ENCODE data around the gene BBS2. TPM values are rescaled to one million over a fixed set of nuclear protein-coding genes. Genes with fewer than 3 reads are reported as not detected.

BBS2 gene
- polyA plus RNA-seq, 4 donors: 14.3 to 32.1 (median 20.0) TPM

DNA sequence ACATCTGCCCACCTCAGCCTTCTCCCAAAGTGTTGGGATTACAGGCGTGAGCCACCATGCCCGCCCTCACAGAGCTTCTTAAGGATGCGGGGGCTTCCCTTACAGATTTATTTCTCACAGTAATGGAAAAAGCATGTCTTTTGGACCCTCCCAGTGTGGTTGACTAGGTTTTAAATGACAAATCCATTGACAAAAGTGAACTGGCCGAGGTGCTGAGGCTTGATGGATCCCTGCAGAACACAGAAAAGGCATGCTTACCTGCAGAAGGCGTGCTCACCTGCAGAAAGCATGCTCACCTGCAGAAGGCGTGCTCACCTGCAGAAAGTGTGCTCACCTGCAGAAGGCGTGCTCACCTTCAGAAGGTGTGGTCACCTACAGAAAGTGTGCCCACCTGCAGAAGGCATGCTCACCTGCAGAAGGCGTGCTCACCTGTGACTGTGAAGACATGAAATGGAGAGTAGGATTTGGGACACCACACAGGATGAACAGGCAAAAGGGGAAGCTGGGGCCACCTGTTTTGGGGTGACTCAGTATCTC is 15.1 kb upstream of the BBS2 start:
- 54 to 75% (median 61%) methylated on average over 8 of the region's 8 CpGs for WGBS, 3 donors
- no peak for FAIRE-seq
- peaks cover 0 to 9% (median 2%) of the 10 kb centered on the region in 3 donors for H3K27me3 ChIP-seq (ENCODE audit: control insufficient read depth in 3 of 3, insufficient read depth in 3 of 3, low read length in 3 of 3)
- peak in 1 of 2 donors; percentile 29 for DNase-seq
- no peaks in the 10 kb centered on the region for H3K36me3 ChIP-seq (ENCODE audit: control insufficient read depth in 3 of 3, insufficient read depth in 2 of 3, low read depth in 1 of 3, low read length in 3 of 3)
- no peaks in the 10 kb centered on the region for H3K9me3 ChIP-seq (ENCODE audit: control insufficient read depth in 2 of 2, insufficient read depth in 1 of 2, low read depth in 1 of 2, low read length in 1 of 2)
- no peak overlapping the region for H3K4me3 ChIP-seq (ENCODE audit: low read depth in 1 of 3, low read length in 3 of 3)
- H3K4me1 ChIP-seq (ENCODE audit: control insufficient read depth in 3 of 3, insufficient read depth in 2 of 3, low read depth in 1 of 3, low read length in 2 of 3): no peaks in the 10 kb centered on the region
- no peak overlapping the region for H3K27ac ChIP-seq (ENCODE audit: low read depth in 1 of 3, low read length in 2 of 3)

GRCh38 chr16:56532714-56533113 is 12.9 kb upstream of the BBS2 start:
- no peak overlapping the region for H3K27ac ChIP-seq (ENCODE audit: low read depth in 1 of 3, low read length in 2 of 3)
- no peaks in the 10 kb centered on the region for H3K9me3 ChIP-seq (ENCODE audit: control insufficient read depth in 2 of 2, insufficient read depth in 1 of 2, low read depth in 1 of 2, low read length in 1 of 2)
- H3K27me3 ChIP-seq (ENCODE audit: control insufficient read depth in 3 of 3, insufficient read depth in 3 of 3, low read length in 3 of 3): peaks cover 0 to 9% (median 2%) of the 10 kb centered on the region in 3 donors
- no peak for DNase-seq
- no peaks in the 10 kb centered on the region for H3K4me1 ChIP-seq (ENCODE audit: control insufficient read depth in 3 of 3, insufficient read depth in 2 of 3, low read depth in 1 of 3, low read length in 2 of 3)
- 19 to 59% (median 39%) methylated on average over 4 of the region's 4 CpGs for WGBS, 3 donors
- H3K36me3 ChIP-seq (ENCODE audit: control insufficient read depth in 3 of 3, insufficient read depth in 2 of 3, low read depth in 1 of 3, low read length in 3 of 3): no peaks in the 10 kb centered on the region
- no peak overlapping the region for H3K4me3 ChIP-seq (ENCODE audit: low read depth in 1 of 3, low read length in 3 of 3)
- no peak for FAIRE-seq

GRCh38 chr16:56530872-56531271 is 11.0 kb upstream of the BBS2 start:
- Histone ChIP-seq H3K27ac (ENCODE audit: low read depth in 1 of 3, low read length in 2 of 3) (no peak overlapping the region), H3K4me1 (ENCODE audit: control insufficient read depth in 3 of 3, insufficient read depth in 2 of 3, low read depth in 1 of 3, low read length in 2 of 3) (no peaks in the 10 kb centered on the region), H3K27me3 (ENCODE audit: control insufficient read depth in 3 of 3, insufficient read depth in 3 of 3, low read length in 3 of 3) (peaks cover 0 to 11% (median under 1%) of the 10 kb centered on the region in 3 donors), H3K4me3 (ENCODE audit: low read depth in 1 of 3, low read length in 3 of 3) (no peak overlapping the region), H3K9me3 (ENCODE audit: control insufficient read depth in 2 of 2, insufficient read depth in 1 of 2, low read depth in 1 of 2, low read length in 1 of 2) (no peaks in the 10 kb centered on the region), H3K36me3 (ENCODE audit: control insufficient read depth in 3 of 3, insufficient read depth in 2 of 3, low read depth in 1 of 3, low read length in 3 of 3) (no peaks in the 10 kb centered on the region)
- 79 to 100% (median 95%) methylated on average over 1 of the region's 1 CpG for WGBS, 3 donors
- no peak for FAIRE-seq
- DNase-seq: no peak

DNA sequence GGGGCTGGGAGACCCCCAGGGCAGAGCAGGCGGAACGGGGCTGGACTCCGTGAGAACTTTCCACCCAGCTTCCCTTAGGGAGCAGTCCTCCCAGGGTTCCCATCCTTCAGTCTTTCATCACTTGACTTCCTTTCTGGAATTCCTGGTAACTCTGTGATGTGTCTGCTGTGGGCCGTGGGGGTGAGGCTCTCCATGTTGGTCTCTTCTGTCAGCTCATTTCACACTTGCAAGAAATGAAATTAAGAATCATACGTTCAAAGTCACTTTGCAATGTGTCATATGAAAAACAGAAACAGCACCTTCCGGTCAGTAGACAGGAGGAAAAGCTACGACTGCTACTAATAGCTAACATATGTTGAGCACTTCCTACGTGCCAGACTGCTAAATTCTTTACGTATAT is 5.4 kb upstream of the BBS2 start:
- Histone ChIP-seq H3K27me3 (ENCODE audit: control insufficient read depth in 3 of 3, insufficient read depth in 3 of 3, low read length in 3 of 3) (peaks cover 0 to 3% (median 0%) of the 10 kb centered on the region in 3 donors), H3K4me3 (ENCODE audit: low read depth in 1 of 3, low read length in 3 of 3) (no peak overlapping the region), H3K36me3 (ENCODE audit: control insufficient read depth in 3 of 3, insufficient read depth in 2 of 3, low read depth in 1 of 3, low read length in 3 of 3) (no peaks in the 10 kb centered on the region), H3K27ac (ENCODE audit: low read depth in 1 of 3, low read length in 2 of 3) (no peak overlapping the region), H3K9me3 (ENCODE audit: control insufficient read depth in 2 of 2, insufficient read depth in 1 of 2, low read depth in 1 of 2, low read length in 1 of 2) (no peaks in the 10 kb centered on the region), H3K4me1 (ENCODE audit: control insufficient read depth in 3 of 3, insufficient read depth in 2 of 3, low read depth in 1 of 3, low read length in 2 of 3) (peaks cover 2 to 4% (median 3%) of the 10 kb centered on the region in 3 donors)
- DNase-seq (no peak), FAIRE-seq (no peak)
- 78 to 90% (median 88%) methylated on average over 9 of the region's 9 CpGs for WGBS, 3 donors

- no peaks in the 10 kb centered on the region for H3K36me3 ChIP-seq (ENCODE audit: control insufficient read depth in 3 of 3, insufficient read depth in 2 of 3, low read depth in 1 of 3, low read length in 3 of 3)
- H3K27ac ChIP-seq (ENCODE audit: low read depth in 1 of 3, low read length in 2 of 3): peak overlapping the region; percentile 82 to 94 (median 89)
- no peaks in the 10 kb centered on the region for H3K27me3 ChIP-seq (ENCODE audit: control insufficient read depth in 3 of 3, insufficient read depth in 3 of 3, low read length in 3 of 3)
- no peaks in the 10 kb centered on the region for H3K9me3 ChIP-seq (ENCODE audit: control insufficient read depth in 2 of 2, insufficient read depth in 1 of 2, low read depth in 1 of 2, low read length in 1 of 2)
- no peak for FAIRE-seq
- H3K4me3 ChIP-seq (ENCODE audit: low read depth in 1 of 3, low read length in 3 of 3): peak overlapping the region in 2 of 3 donors; percentile 85 to 92
- no peak for DNase-seq
- H3K4me1 ChIP-seq (ENCODE audit: control insufficient read depth in 3 of 3, insufficient read depth in 2 of 3, low read depth in 1 of 3, low read length in 2 of 3): peaks cover 2 to 9% (median 3%) of the 10 kb centered on the region in 3 donors
- WGBS, 3 donors: 11 to 23% (median 12%) methylated on average over 4 of the region's 4 CpGs
These were observed 390 bp upstream of the BBS2 start for GRCh38 chr16:56520251-56520577.

- no peak overlapping the region for H3K27ac ChIP-seq (ENCODE audit: low read depth in 1 of 3, low read length in 2 of 3)
- WGBS, 3 donors: 35 to 70% (median 45%) methylated on average over 7 of the region's 7 CpGs
- H3K4me3 ChIP-seq (ENCODE audit: low read depth in 1 of 3, low read length in 3 of 3): no peak overlapping the region
- H3K9me3 ChIP-seq (ENCODE audit: control insufficient read depth in 2 of 2, insufficient read depth in 1 of 2, low read depth in 1 of 2, low read length in 1 of 2): no peaks in the 10 kb centered on the region
- H3K27me3 ChIP-seq (ENCODE audit: control insufficient read depth in 3 of 3, insufficient read depth in 3 of 3, low read length in 3 of 3): no peaks in the 10 kb centered on the region
- peaks cover 2 to 9% (median 3%) of the 10 kb centered on the region in 3 donors for H3K4me1 ChIP-seq (ENCODE audit: control insufficient read depth in 3 of 3, insufficient read depth in 2 of 3, low read depth in 1 of 3, low read length in 2 of 3)
- DNase-seq: peak in 1 of 2 donors; percentile 17
- no peaks in the 10 kb centered on the region for H3K36me3 ChIP-seq (ENCODE audit: control insufficient read depth in 3 of 3, insufficient read depth in 2 of 3, low read depth in 1 of 3, low read length in 3 of 3)
- no peak for FAIRE-seq
These were observed 1.4 kb downstream of the BBS2 start for GRCh38 chr16:56518425-56518824.

DNA sequence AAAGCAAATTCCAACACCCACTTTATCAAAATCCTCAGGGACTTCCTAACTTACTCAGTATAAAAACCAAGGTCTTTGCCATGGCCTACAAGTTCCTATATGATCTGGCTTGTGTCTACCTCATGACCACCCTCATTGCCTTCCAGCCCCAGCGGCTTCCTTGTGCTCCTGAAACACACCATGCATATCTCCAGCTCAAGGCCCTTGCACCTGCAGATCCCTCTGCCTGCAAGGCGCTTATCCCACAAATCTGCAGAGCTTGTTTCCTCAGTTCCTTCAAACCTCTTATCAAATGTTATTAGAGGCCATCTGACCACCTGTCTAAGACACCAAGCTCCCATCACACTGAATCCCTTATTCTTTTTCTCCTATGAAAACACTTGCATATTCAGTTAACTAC is 2.6 kb downstream of the BBS2 start:
- DNase-seq (no peak), FAIRE-seq (no peak)
- H3K27ac ChIP-seq (ENCODE audit: low read depth in 1 of 3, low read length in 2 of 3): no peak overlapping the region
- no peaks in the 10 kb centered on the region for H3K9me3 ChIP-seq (ENCODE audit: control insufficient read depth in 2 of 2, insufficient read depth in 1 of 2, low read depth in 1 of 2, low read length in 1 of 2)
- 87 to 92% (median 92%) methylated on average over 2 of the region's 2 CpGs for WGBS, 3 donors
- peaks cover 2 to 9% (median 3%) of the 10 kb centered on the region in 3 donors for H3K4me1 ChIP-seq (ENCODE audit: control insufficient read depth in 3 of 3, insufficient read depth in 2 of 3, low read depth in 1 of 3, low read length in 2 of 3)
- no peak overlapping the region for H3K4me3 ChIP-seq (ENCODE audit: low read depth in 1 of 3, low read length in 3 of 3)
- no peaks in the 10 kb centered on the region for H3K27me3 ChIP-seq (ENCODE audit: control insufficient read depth in 3 of 3, insufficient read depth in 3 of 3, low read length in 3 of 3)
- H3K36me3 ChIP-seq (ENCODE audit: control insufficient read depth in 3 of 3, insufficient read depth in 2 of 3, low read depth in 1 of 3, low read length in 3 of 3): no peaks in the 10 kb centered on the region

DNA sequence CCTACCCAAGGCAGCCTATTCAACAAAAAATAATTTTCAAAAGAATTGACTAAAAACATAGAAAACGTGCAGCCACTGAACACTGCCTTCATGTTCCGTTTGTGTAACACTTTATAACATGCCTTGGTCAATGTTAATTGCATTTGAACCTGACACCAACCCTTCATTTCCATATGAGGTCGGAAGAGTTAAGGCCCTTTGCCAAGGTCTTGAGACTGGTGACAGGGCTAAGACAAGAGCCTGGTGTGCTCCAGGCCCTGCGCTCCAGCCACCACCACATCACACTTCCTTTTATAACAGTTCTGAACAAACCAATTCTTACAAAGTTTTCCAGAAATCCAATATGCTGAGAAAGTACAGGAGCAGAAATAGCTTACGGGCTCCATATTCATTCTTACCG is 4.2 kb downstream of the BBS2 start:
- 84 to 88% (median 85%) methylated on average over 6 of the region's 6 CpGs for WGBS, 3 donors
- no peak overlapping the region for H3K27ac ChIP-seq (ENCODE audit: low read depth in 1 of 3, low read length in 2 of 3)
- H3K4me3 ChIP-seq (ENCODE audit: low read depth in 1 of 3, low read length in 3 of 3): no peak overlapping the region
- H3K27me3 ChIP-seq (ENCODE audit: control insufficient read depth in 3 of 3, insufficient read depth in 3 of 3, low read length in 3 of 3): no peaks in the 10 kb centered on the region
- FAIRE-seq (no peak), DNase-seq (no peak)
- H3K9me3 ChIP-seq (ENCODE audit: control insufficient read depth in 2 of 2, insufficient read depth in 1 of 2, low read depth in 1 of 2, low read length in 1 of 2): no peaks in the 10 kb centered on the region
- H3K36me3 ChIP-seq (ENCODE audit: control insufficient read depth in 3 of 3, insufficient read depth in 2 of 3, low read depth in 1 of 3, low read length in 3 of 3): peaks cover 0 to 1% (median 0%) of the 10 kb centered on the region in 3 donors
- peaks cover 2 to 9% (median 3%) of the 10 kb centered on the region in 3 donors for H3K4me1 ChIP-seq (ENCODE audit: control insufficient read depth in 3 of 3, insufficient read depth in 2 of 3, low read depth in 1 of 3, low read length in 2 of 3)

GRCh38 chr16:56514845-56515244 is 5.0 kb downstream of the BBS2 start:
- Histone ChIP-seq H3K9me3 (ENCODE audit: control insufficient read depth in 2 of 2, insufficient read depth in 1 of 2, low read depth in 1 of 2, low read length in 1 of 2) (no peaks in the 10 kb centered on the region), H3K27ac (ENCODE audit: low read depth in 1 of 3, low read length in 2 of 3) (no peak overlapping the region), H3K36me3 (ENCODE audit: control insufficient read depth in 3 of 3, insufficient read depth in 2 of 3, low read depth in 1 of 3, low read length in 3 of 3) (peaks cover 0 to 4% (median 3%) of the 10 kb centered on the region in 3 donors), H3K4me3 (ENCODE audit: low read depth in 1 of 3, low read length in 3 of 3) (no peak overlapping the region), H3K27me3 (ENCODE audit: control insufficient read depth in 3 of 3, insufficient read depth in 3 of 3, low read length in 3 of 3) (no peaks in the 10 kb centered on the region), H3K4me1 (ENCODE audit: control insufficient read depth in 3 of 3, insufficient read depth in 2 of 3, low read depth in 1 of 3, low read length in 2 of 3) (peaks cover 0 to 3% (median 0%) of the 10 kb centered on the region in 3 donors)
- 81 to 90% (median 85%) methylated on average over 3 of the region's 3 CpGs for WGBS, 3 donors
- no peak for DNase-seq
- FAIRE-seq: no peak
